ENCODE data around the gene TBC1D9B. TPM values are rescaled to one million over a fixed set of nuclear protein-coding genes. Genes with fewer than 3 reads are reported as not detected.

The TBC1D9B gene
- total RNA-seq = 10 to 100 TPM; 71.6 to 87.6 TPM

GRCh38 chr5:179907556-179908324 is at the start of gene TBC1D9B:
Gene TBC1D9B, minus strand, starts transcription at chr5:179907897. Its CDS starts 76 bp downstream, at chr5:179907821.

GRCh38 chr5:179858586-179859427 is 48.9 kb downstream of the TBC1D9B start, which contains the start of gene MRNIP:
Gene MRNIP, minus strand, starts transcription at chr5:179858817. Its CDS starts 21 bp downstream, at chr5:179858796.

GRCh38 chr5:179820483-179821297 is 87.0 kb downstream of the TBC1D9B start, which contains the start of gene SQSTM1:
Gene SQSTM1, plus strand, starts transcription at chr5:179820905. Its CDS starts 32 bp downstream, at chr5:179820937.

Small RNAs within 50 kb of the gene (small RNA-seq; reads per million reads assigned to genes)
- gene RF00019 = 0 reads per million in 2 donors

Other genes starting within 250 kb of the TBC1D9B start
- not detected for gene CBY3, start 226.9 kb downstream of the TBC1D9B start, total RNA-seq
- 100 to 1,000 TPM; 454 to 721 TPM for gene CANX, start 208.9 kb downstream of the TBC1D9B start, total RNA-seq
- gene MAML1, start 175.1 kb downstream of the TBC1D9B start, total RNA-seq = 10 to 100 TPM in 1 of 2 donors, 1 to 10 TPM in 1; 8.6 to 12.0 TPM
- gene LTC4S, start 113.9 kb downstream of the TBC1D9B start, total RNA-seq = not detected
- 100 to 1,000 TPM in 1 of 2 donors, 10 to 100 TPM in 1; 90.5 to 103 TPM for gene MGAT4B, start 101.0 kb downstream of the TBC1D9B start, total RNA-seq
- 100 to 1,000 TPM; 670 to 701 TPM for gene SQSTM1, start 87.0 kb downstream of the TBC1D9B start, total RNA-seq
- 1 to 10 TPM; 5.9 to 7.3 TPM for gene MRNIP, start 49.1 kb downstream of the TBC1D9B start, total RNA-seq
- 10 to 100 TPM; 28.6 to 32.6 TPM for gene RNF130, start 163.9 kb upstream of the TBC1D9B start, total RNA-seq

Measured in melanocyte of skin (primary cell).